ENCODE measurements around the gene PLAAT5.

GRCh38 chr11:63445720-63446119, 45.2 kb downstream of the PLAAT5 start:
- no peak for TF ChIP-seq POLR2A (IDR thresholded peaks at IDR 0.05; ENCODE audit: low read depth, low read length)
- TF ChIP-seq TAF1 (IDR thresholded peaks at IDR 0.05; ENCODE audit: borderline replicate concordance, low read depth, low read length) = no peak
- no peak for TF ChIP-seq POLR2AphosphoS5 (IDR thresholded peaks at IDR 0.05; ENCODE audit: low read depth, low read length)

Data from GM12892 (cell line).